Osteoblast (primary cell): ENCODE data around the gene CNTN5. TPM values are rescaled to one million over a fixed set of nuclear protein-coding genes. Genes with fewer than 3 reads are reported as not detected.

Experiments
- DNase-seq: peaks from one replicate; pipeline ENCODE4 v3.0.0; 2011; ENCODE audit warnings: low spot score, mixed read lengths; ENCODE audit not compliant: insufficient read length; ENCODE audit errors: missing footprints
- H2AFZ ChIP-seq: 2 replicates; pipeline ENCODE4 v1.6.0; 2011; ENCODE audit warnings: mild to moderate bottlenecking, low read length
- H3K27ac ChIP-seq: 2 replicates; pipeline ENCODE4 v1.5.1; 2011; ENCODE audit warnings: mild to moderate bottlenecking, low read depth, low read length, moderate library complexity
- H3K27me3 ChIP-seq: 2 replicates; pipeline ENCODE4 v1.6.0; 2012; ENCODE audit warnings: mild to moderate bottlenecking, control low read depth, inconsistent platforms, low read length, moderate library complexity; ENCODE audit not compliant: insufficient read depth
- H3K36me3 ChIP-seq: 2 replicates; pipeline ENCODE4 v1.5.1; 2011; ENCODE audit warnings: mild to moderate bottlenecking, low read length, control low read depth, moderate library complexity; ENCODE audit not compliant: insufficient read depth
- H3K4me1 ChIP-seq: 2 replicates; pipeline ENCODE4 v1.5.1; 2011; ENCODE audit warnings: mild to moderate bottlenecking, low read length, control low read depth, moderate library complexity; ENCODE audit not compliant: insufficient read depth
- H3K4me2 ChIP-seq: 2 replicates; pipeline ENCODE4 v1.6.0; 2011; ENCODE audit warnings: mild to moderate bottlenecking, low read length; ENCODE audit not compliant: insufficient read depth
- H3K4me3 ChIP-seq: fragments of 200-600 bp; sonication (generic); 3 replicates; pipeline ENCODE4 v1.5.1; 2012; ENCODE audit warnings: mild to moderate bottlenecking, low read length, inconsistent platforms; ENCODE audit not compliant: insufficient read depth
- H3K79me2 ChIP-seq: 2 replicates; pipeline ENCODE4 v1.6.0; 2012; ENCODE audit warnings: mild to moderate bottlenecking, low read length, control low read depth, inconsistent platforms; ENCODE audit not compliant: insufficient read depth
- H3K9me3 ChIP-seq: 2 replicates; pipeline ENCODE4 v1.5.1; 2011; ENCODE audit warnings: low read depth, low read length, control low read depth
- H4K20me1 ChIP-seq: 2 replicates; pipeline ENCODE4 v1.6.0; 2012; ENCODE audit warnings: mild to moderate bottlenecking, low read length, control low read depth; ENCODE audit not compliant: insufficient read depth
- total RNA-seq: library from RNA; depleted of rRNA; stranded (reverse); fragments of >200 nt; gene quantifications from 2 replicates; pipeline ENCODE4 v1.2.3, GENCODE V29; 2012
- TF ChIP-seq, protein P1 (sequence below): IDR thresholded peaks from 2 replicates; pipeline ENCODE4 v1.5.1; 2011; ENCODE audit warnings: mild to moderate bottlenecking, low read depth, low read length, moderate library complexity; ENCODE audit errors: extremely low read depth

Gene CNTN5
- not detected in 2 replicates for total RNA-seq

DNA sequence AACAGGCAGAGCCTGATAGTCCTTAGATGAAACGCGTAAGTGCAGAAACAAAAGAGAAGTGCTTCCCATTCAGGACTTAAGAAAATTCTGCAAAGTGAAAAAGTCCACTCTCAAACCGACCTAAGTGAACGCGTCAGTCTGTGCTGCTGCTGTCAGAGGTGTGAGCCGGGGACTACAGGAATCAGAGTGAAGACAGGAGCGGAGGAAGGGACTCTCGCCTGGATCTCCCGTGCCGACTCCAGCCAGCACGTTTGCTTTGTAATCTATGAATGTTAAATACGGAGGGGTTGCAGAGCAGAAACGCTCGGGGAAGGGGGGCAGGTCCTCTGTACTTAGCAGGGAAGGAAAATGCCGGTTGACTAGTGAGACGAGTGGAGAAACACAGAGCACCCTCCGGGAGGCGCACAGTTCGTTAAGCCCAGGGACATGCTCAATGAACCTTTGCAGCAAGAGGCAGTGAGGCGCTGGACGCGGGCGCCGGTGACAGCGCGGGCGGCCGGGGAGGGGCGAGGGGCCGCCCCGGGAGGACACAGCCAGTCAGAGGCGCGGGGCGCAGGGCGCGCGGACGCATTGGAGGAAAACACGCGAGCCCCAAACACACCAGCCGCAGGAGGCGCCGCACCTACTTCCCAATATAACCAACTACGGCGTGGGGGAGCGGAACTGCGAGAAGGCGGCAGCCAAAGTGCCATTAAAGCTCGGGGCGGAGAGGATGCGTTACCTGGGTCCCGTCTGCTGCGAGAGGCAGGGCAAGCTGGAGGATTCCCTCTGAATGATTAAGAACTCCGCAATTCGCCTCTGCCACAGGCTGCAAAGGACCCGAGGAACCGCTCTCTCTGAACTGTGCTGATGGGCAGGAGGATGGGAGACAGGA lies at the start of gene CNTN5:
Gene CNTN5 (plus strand): TSS at position 598 of the 874 bp plus-strand sequence.
- H3K27me3 ChIP-seq = peaks cover 8% of the 10 kb centered on the region
- no peaks in the 10 kb centered on the region for H3K79me2 ChIP-seq
- TF ChIP-seq, protein P1, sequence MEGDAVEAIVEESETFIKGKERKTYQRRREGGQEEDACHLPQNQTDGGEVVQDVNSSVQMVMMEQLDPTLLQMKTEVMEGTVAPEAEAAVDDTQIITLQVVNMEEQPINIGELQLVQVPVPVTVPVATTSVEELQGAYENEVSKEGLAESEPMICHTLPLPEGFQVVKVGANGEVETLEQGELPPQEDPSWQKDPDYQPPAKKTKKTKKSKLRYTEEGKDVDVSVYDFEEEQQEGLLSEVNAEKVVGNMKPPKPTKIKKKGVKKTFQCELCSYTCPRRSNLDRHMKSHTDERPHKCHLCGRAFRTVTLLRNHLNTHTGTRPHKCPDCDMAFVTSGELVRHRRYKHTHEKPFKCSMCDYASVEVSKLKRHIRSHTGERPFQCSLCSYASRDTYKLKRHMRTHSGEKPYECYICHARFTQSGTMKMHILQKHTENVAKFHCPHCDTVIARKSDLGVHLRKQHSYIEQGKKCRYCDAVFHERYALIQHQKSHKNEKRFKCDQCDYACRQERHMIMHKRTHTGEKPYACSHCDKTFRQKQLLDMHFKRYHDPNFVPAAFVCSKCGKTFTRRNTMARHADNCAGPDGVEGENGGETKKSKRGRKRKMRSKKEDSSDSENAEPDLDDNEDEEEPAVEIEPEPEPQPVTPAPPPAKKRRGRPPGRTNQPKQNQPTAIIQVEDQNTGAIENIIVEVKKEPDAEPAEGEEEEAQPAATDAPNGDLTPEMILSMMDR = no peak
- H3K4me2 ChIP-seq = peak within 1 kb of the TSS; percentile 68
- H3K4me1 ChIP-seq = no peaks in the 10 kb centered on the region
- DNase-seq = no peak
- peak within 1 kb of the TSS; percentile 68 for H2AFZ ChIP-seq
- H3K27ac ChIP-seq = no peak within 1 kb of the TSS
- H3K36me3 ChIP-seq = no peaks in the 10 kb centered on the region
- no peaks in the 10 kb centered on the region for H3K9me3 ChIP-seq
- peak within 1 kb of the TSS; percentile 39 for H3K4me3 ChIP-seq
- no peaks in the 10 kb centered on the region for H4K20me1 ChIP-seq

DNA sequence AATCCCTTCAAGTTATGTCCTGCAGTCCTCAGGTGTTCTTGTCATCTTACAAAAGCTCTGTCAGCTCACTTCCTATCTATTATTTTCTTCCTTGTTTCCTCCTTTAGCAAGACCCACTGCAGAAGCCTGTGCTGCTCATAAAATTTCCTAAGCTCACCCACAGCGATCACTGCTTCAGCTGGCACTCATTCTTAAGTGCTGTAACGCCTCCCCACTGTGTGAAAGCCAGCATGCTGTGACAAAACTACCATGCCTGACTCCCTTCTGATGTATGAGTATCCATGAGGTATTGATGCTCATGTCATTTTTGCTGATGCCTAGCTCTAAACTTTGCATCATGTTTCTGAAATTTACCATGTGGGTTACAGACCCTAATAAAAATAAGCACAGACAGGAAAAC lies 41.5 kb upstream of the CNTN5 start:
- Histone ChIP-seq H3K36me3 (no peaks in the 10 kb centered on the region), H3K79me2 (no peaks in the 10 kb centered on the region), H3K4me3 (no peak overlapping the region), H3K27ac (no peak overlapping the region), H3K4me2 (no peak overlapping the region), H2AFZ (no peak overlapping the region), H3K27me3 (no peaks in the 10 kb centered on the region), H3K9me3 (no peaks in the 10 kb centered on the region), H3K4me1 (no peaks in the 10 kb centered on the region), H4K20me1 (no peaks in the 10 kb centered on the region)
- DNase-seq = no peak
- TF ChIP-seq, protein P1 = no peak

DNA sequence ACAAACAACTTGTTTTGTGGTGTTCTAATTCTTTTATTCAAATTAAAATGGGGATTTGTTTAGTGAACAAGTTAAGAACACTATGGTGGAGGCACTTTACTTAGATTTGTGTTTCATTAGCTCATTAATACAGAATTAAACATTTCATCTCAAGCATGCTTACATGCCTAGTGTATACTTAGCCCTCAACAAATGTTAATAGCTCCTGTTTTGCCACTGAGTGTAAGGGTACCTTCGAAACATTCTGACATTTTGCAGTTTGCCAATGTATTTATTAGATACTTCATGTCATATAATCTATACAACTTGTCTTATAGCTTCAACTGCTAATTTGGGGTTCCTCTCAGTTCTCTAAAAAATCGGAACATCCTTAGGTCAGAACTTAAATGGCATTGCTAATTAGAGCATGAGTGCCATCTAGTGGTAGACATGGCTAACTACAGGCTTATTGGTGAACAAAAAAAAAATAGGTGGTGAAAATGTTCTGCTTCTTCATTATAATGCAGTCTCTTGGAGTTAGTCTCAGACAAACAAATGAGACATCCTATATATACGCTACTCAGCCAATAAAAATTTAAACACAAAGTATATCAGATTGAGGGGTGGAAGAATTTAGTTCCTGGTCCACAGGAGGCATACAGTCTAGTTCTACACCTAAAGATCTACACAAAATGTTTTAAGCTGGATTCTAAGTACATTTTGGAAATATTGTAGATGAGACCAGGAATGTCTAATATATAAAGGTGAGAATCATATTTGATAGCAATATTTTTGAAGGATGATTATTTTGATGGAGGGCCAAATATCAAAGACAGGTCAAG lies 4.9 kb upstream of the CNTN5 start:
- Histone ChIP-seq H3K4me1 (no peaks in the 10 kb centered on the region), H4K20me1 (no peaks in the 10 kb centered on the region), H2AFZ (no peak overlapping the region), H3K27ac (no peak overlapping the region), H3K36me3 (no peaks in the 10 kb centered on the region), H3K79me2 (no peaks in the 10 kb centered on the region), H3K9me3 (no peaks in the 10 kb centered on the region), H3K4me3 (no peak overlapping the region), H3K27me3 (peaks cover 8% of the 10 kb centered on the region), H3K4me2 (no peak overlapping the region)
- TF ChIP-seq, protein P1 = peak; percentile 83
- peak; percentile 64 for DNase-seq

DNA sequence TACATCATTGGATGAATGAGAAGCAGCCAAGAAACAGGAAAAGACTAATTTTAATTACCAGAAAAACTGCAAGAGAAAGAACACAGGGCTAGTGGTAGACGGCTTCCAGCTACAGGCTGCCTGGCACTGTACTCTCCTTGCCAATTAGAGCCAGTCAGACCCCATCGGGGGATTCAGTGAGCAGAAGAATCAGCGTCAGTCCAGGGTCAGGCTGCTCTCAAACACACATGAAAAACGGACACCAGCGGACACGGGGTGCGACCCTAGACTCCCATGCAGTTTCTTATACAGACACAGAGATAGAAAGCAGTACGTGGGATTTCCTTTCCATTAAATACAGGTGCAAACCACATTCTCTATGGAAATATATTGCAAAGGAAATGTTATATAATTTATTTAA lies 1.1 kb upstream of the CNTN5 start:
- no peak for DNase-seq
- Histone ChIP-seq H3K36me3 (no peaks in the 10 kb centered on the region), H3K4me1 (no peaks in the 10 kb centered on the region), H2AFZ (no peak overlapping the region), H3K9me3 (no peaks in the 10 kb centered on the region), H3K27ac (no peak overlapping the region), H3K4me3 (no peak overlapping the region), H3K79me2 (no peaks in the 10 kb centered on the region), H4K20me1 (no peaks in the 10 kb centered on the region), H3K27me3 (peaks cover 8% of the 10 kb centered on the region), H3K4me2 (no peak overlapping the region)
- TF ChIP-seq, protein P1 = no peak
